GM18502 (cell line): ENCODE measurements around the gene LRRN3.

Experiments
- ATAC-seq: cut with Tn5 transposase; IDR thresholded peaks from one replicate; pipeline ENCODE4 v1.9.1; 2021; ENCODE audit warnings: mild to moderate bottlenecking; ENCODE audit not compliant: unreplicated experiment, poor library complexity

LRRN3 gene

GRCh38 chr7:111076205-111076604 is 14.7 kb upstream of the LRRN3 start:
- no peak for ATAC-seq

DNA sequence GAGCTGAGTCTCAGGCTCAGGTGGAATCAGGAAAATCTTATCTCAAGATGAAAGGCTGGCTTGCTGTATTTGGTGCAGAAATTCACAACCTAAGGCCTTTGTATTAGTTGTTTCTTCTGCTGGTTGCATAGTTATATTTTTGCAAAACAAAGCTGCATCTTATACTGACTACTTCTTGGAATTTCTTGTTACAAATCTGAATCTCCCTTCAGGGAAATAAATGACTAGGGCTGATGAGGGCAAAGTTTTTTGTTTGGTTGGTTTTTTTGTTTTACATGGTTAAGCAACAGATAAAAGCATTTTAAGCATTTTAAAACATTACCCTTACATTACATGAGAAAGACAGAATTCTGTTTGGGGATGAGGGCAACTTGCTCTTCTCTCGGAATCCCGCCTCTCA is 13.9 kb upstream of the LRRN3 start:
- no peak for ATAC-seq

DNA sequence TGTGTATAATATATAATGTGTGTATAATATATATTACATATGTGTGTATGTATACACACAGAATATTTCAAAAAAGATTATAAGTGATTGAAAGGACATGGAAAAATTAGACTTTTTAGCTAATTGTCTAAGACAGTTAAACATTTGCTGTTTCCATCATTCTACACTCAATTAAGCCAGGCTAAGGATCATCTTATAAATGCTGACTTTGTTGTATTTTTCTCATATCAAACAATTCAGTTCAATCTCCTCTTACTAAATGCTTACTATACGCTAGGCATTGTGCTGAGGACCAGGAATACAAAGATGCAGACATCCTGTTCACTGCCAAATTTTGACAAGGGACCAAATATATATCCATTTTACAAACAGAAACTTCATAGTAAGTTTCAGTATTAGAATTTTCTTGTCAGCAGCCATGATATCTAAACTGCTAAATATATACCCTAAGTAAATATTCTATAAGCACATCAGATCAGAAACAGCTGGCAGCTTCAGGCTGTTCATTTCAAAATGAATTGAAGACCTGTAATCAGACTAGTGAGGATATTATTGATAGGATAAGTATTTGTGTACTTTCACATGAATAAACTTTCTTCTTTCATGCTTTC is 10.3 kb upstream of the LRRN3 start:
- ATAC-seq = peak; percentile 29

- ATAC-seq = no peak
These were observed 9.2 kb upstream of the LRRN3 start for GRCh38 chr7:111081546-111082267.

DNA sequence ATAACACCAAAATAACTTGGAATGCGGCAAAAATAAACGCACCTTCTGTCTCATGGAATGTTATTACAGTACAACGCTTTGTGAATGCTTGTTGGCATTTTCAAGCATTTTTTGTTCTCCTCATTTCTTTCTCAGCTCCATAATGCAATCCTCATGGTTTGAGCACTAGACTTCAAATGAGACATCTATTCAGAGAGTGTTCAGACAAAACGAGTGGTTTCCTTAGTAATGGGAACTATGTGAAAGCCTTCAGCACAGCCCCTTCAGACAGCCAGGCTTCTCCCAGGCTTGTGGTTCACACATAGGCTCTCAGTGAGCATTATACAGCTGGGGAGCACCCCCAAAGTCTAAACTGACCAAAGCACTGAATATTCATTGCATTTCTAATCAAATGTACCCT is 8.6 kb upstream of the LRRN3 start:
- ATAC-seq = no peak

GRCh38 chr7:111083413-111083812 is 7.5 kb upstream of the LRRN3 start:
- ATAC-seq = peak; percentile 98

DNA sequence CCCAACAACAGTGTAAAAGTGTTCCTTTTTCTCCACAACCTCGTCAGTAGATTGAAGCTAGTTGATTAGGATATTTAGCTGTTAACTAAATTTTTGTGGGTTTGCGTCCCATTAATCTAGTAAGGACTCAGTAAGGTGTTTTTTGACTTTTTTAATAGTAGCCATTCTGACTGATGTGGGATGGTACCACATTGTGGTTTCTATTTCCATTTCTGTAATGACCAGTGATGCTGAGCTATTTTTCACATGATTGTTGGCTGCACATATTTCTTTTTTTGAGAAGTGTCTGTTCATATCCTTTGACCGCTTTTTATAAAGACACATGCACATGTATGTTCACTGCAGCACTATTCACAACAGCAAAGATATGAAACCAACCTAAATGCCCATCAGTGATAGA is 5.6 kb upstream of the LRRN3 start:
- ATAC-seq = no peak

DNA sequence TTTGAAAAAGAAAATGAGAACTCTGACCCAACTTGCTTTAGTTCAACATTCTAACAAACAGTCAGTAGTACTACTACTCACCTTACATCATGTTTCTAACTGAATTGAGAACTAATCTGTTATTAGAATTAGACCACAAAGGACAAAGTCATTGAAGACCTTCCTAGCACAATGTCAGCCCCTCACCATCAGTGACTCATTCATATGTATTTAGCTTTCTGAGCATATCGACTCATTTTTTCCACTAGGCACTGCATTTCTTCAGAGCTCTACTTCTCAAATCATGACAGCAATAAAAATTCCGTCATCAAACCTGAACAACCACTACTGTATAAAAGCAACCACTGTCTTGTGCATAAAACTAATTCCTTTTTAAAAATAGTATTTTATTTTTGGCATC is 4.4 kb upstream of the LRRN3 start:
- no peak for ATAC-seq

DNA sequence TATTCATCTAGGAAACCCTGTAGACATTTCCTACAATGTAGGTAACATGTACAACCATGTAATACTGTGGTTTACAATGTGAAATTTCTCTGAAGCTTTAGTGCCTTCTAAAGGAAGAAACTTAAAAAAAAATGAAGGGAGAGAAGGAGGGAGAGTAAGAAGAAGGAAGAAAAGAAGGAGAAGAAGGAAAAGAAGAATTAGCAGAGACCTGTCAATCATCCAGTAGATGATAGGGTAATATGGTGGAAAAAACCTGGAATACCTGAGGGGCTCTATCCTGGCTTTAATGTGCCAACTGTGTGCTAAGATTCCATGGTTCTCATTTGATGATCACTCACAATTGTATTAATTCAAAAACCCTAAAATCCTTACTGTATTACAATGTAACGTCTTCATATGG is 2.6 kb upstream of the LRRN3 start:
- ATAC-seq = no peak

DNA sequence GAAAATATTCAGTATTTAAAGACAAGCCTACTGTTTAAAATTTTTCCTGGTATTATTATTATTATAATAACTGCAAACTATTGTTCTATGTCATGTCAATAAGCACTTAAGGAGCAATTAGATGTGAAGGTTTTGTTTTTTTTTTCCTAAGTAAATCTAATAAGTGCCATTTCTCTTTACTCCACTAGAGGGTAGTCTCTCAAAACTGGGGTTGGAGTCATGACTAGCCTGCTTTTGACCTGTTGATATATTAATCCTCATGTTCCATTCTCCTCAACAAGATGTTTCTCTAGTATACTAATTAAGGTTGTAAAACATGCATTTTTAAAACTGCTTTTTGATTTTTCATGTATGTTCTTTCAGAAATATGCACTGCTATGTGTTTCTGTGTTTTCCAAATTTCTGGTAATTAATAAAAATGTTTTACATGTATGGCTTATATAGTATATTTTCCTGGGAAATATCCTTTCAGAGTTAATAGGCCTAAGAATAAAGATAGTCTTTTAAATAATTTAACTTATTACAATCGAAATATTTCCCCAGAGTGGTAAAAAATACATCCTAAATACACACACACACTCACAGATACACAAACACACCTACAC is 1.0 kb upstream of the LRRN3 start:
- peak; percentile 55 for ATAC-seq

GRCh38 chr7:111091593-111092358 is 849 bp downstream of the LRRN3 start:
- peak; percentile 23 for ATAC-seq

DNA sequence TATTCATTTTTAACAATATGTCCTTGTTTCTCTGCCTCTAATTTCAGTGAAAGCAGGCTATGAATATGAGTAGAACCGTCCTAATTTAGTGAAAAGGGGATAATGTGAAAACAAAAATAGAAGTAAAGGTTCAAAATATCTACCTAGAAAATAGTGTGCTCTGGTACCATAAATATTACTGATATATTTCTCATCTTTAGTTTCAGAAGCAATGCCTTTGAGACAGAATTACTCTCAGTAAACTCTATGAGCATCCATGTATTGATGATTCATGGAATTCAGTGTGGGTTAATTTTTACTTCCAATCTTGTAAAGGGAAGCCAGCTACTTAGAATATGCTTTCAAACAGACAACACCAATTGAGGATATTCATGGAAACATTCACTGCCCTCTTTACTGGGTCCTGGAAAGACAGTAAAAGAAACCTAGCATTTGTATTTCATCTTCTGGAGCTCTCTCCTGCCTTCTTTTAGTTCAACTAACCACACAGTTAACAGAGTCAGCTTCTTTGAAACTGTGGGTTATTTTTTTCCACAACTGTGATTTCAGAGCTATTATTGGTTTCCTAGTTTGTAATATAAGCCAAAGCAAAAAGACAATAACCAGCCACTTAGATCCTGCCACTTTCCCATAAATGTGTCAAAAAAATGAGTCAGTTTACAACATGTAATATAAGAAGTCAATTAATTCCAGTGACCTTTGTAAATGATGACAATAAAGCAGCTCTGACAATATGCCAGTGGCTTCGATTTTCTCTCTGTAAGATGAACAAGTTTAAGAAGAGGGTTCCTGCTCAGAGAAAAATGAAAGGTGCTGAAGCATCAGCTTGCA is 1.7 kb downstream of the LRRN3 start:
- ATAC-seq = peak; percentile 57

DNA sequence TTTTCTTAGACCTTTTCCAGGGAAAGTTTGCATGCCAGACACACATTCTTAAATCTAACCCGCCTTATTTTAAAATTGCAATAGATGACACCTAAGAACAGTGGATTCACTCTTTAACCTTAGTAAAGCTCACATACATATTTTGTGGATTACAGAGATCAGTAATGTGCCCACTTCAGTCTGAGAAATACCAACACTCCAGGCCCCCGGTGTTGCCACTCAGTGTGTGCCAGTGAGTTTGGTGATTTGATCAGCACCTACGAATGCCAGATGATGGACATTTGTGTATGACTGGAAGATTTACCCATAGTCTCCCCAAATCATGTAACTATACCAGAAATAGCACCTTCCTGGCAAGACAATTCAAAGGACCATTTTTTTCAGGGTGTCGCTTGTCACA is 2.6 kb downstream of the LRRN3 start:
- ATAC-seq = no peak

DNA sequence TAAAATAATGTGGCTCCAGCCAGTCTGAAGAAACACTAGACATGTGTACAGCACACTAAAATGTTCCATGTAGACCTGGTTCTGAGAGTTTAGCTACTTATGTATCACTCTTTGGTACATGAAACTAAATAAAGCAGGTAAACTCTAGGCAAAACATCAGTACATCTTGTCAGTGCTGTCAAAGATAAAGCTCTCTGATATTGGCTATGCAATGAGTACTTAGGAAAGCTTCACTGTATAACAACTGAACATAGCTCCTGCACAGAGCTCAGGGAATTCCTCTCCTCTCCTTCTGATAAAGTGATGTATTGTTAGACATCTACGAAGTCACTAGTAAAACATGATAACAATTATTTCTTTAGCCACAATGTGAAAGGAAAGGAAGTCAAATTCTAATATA is 3.5 kb downstream of the LRRN3 start:
- no peak for ATAC-seq

GRCh38 chr7:111096997-111097396 is 6.1 kb downstream of the LRRN3 start:
- ATAC-seq = no peak

GRCh38 chr7:111098011-111098925 is 7.3 kb downstream of the LRRN3 start:
- ATAC-seq = peak; percentile 70

DNA sequence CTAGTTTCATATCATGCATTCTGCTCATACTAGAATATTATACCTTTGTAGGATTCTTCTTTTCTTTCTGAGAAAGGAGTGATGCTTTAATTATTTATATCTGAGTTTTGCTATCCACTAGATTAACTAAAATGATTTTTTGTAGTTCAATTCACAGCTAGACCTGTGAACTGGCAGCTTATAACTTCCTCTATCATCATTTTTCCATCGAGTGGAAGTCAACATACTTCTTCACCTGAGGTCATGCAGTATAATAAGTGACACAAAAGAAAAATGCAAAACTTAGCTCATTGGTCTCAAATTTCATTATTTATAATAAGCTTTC is 8.0 kb downstream of the LRRN3 start:
- ATAC-seq = no peak

- no peak for ATAC-seq
These were observed 11.1 kb downstream of the LRRN3 start for GRCh38 chr7:111101856-111102646.

DNA sequence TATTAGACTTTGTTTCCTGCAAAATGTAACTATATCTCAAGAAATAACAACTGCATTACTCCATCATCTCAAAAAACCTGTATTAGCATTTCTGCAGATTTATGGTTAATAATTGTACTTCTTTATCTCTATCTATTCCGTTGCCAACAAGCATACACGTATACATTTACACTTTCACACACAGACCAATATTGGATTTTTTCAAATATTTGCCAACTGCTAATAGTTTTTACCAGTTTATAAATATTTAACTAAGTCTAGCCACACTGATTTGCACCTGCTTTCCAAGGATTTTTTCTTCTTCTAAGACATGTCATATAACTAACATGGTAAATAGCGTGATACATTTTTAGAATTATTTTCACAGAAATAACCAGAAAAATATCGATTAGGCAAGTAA is 12.2 kb downstream of the LRRN3 start:
- ATAC-seq = no peak
